Aorta (tissue), 5 donors: Measurements from ENCODE around the gene CCDC148. TPM values are rescaled to one million over a fixed set of nuclear protein-coding genes. Genes with fewer than 3 reads are reported as not detected.

Experiments
- ATAC-seq: fragments of 200-7000 bp; cut with Tn5 transposase; one replicate; pipeline ENCODE4 v1.9.1; 2022; ENCODE audit warnings: moderate library complexity; ENCODE audit not compliant: low FRiP score
- DNase-seq, 2 donors: peaks; one replicate each; pipeline ENCODE4 v3.0.0-alpha.2; 2020
- H3K27ac ChIP-seq, 2 donors: one replicate each; pipeline ENCODE4 v1.5.1; 2013; ENCODE audit warnings: low read length in 2 of 2, mild to moderate bottlenecking in 2 of 2, moderate library complexity in 2 of 2, control low read depth in 1 of 2, inconsistent platforms in 1 of 2, low read depth in 1 of 2
- H3K27me3 ChIP-seq, 2 donors: one replicate each; pipeline ENCODE4 v1.6.1; 2013; ENCODE audit warnings: control low read depth in 1 of 2, low read length in 1 of 2, mild to moderate bottlenecking in 1 of 2, moderate library complexity in 1 of 2; ENCODE audit not compliant: insufficient read depth in 2 of 2, control insufficient read depth in 1 of 2
- H3K36me3 ChIP-seq, 2 donors: one replicate each; pipeline ENCODE4 v1.6.1; 2013; ENCODE audit warnings: control low read depth in 1 of 2, low read length in 1 of 2, mild to moderate bottlenecking in 1 of 2; ENCODE audit not compliant: insufficient read depth in 2 of 2, control insufficient read depth in 1 of 2
- H3K4me1 ChIP-seq, 2 donors: one replicate each; pipeline ENCODE4 v1.6.1; 2013; ENCODE audit warnings: low read length in 2 of 2, control low read depth in 1 of 2, mild to moderate bottlenecking in 1 of 2, moderate library complexity in 1 of 2; ENCODE audit not compliant: insufficient read depth in 2 of 2, control insufficient read depth in 1 of 2
- H3K4me3 ChIP-seq, 2 donors: one replicate each; pipeline ENCODE4 v1.5.1; 2013; ENCODE audit warnings: low read length in 2 of 2, control low read depth in 1 of 2, mild to moderate bottlenecking in 1 of 2
- H3K9me3 ChIP-seq: one replicate; pipeline ENCODE4 v1.6.1; 2013; ENCODE audit warnings: mild to moderate bottlenecking, low read length; ENCODE audit not compliant: control insufficient read depth
- WGBS, 2 donors: extraction: QIAGEN DNeasy Blood & Tissue Kit; methylation state at CpG; one replicate each; pipeline ENCODE4 v1.1.7; 2013; 5-methylcytosine and 5-hydroxymethylcytosine counted together
- intact Hi-C, 2 donors: fragments of 100-400 bp; cut with DNase I; formaldehyde crosslinking; loops; one replicate each; pipeline versions ENCODE4 v1.14.2 to v1.15.0; 2022
- polyA plus RNA-seq, 2 donors: library from polyadenylated mRNA; stranded (reverse); fragments of 200-250 nt; gene quantifications; one replicate each; pipeline ENCODE4 v1.2.3, GENCODE V29; 2013
- total RNA-seq, 2 donors: library from RNA; stranded (reverse); fragmentation: NEBNext Ultra II Directional; extraction: Animal tissue kit (Norgen Biotek cat#: 25700); gene quantifications; one replicate each; pipeline ENCODE4 v1.2.1, GENCODE V29; 2021
- donor health status: healthy with polysubstance abuse.
- donor health status: Bipolar disorder and iron deficiency.
- donor health status: DM: no; HTN: no; CAD: no.
- donor health status: DM: no; HTN: no; CAD: no.
- donor health status: DM: yes; HTN: yes; CAD: no.

CCDC148 gene
- total and polyA plus RNA-seq, 4 donors: 0.41 to 1.6 (median 0.52) TPM; not detected in 1

DNA sequence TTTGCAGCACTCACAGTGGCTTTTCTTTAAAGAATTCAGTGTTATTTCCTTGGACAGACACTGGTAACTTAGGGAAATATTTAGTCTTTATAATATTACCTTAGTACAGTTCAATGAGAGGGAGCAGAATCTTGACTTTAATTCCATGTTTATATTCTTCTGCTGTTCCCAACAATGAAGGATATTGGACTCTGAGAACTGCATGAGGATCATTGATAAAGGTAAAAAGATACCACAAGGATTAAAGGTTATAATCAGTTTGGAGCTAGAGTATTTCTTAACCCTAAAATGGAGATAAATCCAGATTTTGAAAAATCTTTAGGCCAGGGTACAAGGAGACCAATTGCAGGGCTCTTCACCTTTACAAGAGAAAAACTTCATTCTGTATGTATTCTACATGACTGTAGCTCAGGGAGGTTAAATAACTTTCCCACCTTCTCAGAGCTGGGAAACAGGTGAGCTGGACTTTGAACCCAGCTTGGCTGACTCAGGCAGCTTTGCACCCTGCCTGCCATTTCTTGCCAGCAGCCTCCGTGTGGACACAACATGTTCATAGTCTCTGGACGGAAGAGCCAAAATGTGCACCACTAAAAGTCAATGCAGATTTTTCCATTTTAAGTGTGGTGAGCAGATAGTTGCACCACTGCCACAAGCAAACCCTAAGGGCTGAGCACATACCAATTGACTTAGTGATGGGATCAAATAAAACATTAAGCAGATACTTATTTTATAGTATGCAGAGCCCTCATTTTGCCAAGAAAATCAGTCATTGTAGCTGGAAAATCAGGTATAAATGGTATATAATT is 328.2 kb downstream of the CCDC148 start:
- ATAC-seq (no peak), DNase-seq (no peak)
- Histone ChIP-seq H3K4me1 (no peaks in the 10 kb centered on the region), H3K4me3 (no peak overlapping the region), H3K36me3 (no peaks in the 10 kb centered on the region), H3K9me3 (no peaks in the 10 kb centered on the region), H3K27me3 (peaks cover 0 to 2% of the 10 kb centered on the region in 2 donors), H3K27ac (no peak overlapping the region)
- WGBS, 2 donors: 62 to 63% methylated on average over 2 of the region's 2 CpGs
- intact Hi-C loops: no loop called here

DNA sequence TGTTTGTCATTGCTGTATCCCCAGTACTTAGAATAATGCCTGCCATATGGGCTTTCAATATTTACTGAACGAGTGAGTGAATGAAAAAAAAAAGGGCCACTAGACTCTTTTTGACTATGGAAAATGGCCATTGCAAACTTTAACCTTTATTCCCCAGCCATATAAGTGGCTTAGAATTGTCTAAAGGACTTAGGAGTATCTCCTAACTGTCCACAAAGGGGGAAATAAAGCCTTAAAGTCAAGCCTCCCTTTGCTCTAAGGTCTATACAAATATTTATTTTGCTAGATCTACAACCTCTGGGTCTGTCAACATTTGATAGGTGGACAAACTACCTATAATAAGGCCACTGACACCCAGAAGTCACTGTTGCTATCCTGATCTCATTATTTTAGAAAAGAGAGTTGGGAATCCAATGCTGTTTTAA is 329.2 kb downstream of the CCDC148 start:
- WGBS, 2 donors: 44 to 59% methylated on average over 1 of the region's 1 CpG
- no peak for ATAC-seq
- Histone ChIP-seq H3K4me3 (no peak overlapping the region), H3K27ac (no peak overlapping the region), H3K36me3 (no peaks in the 10 kb centered on the region), H3K9me3 (no peaks in the 10 kb centered on the region), H3K27me3 (peaks cover 0 to 2% of the 10 kb centered on the region in 2 donors), H3K4me1 (no peaks in the 10 kb centered on the region)
- no peak for DNase-seq
- intact Hi-C loops: no loop called here

DNA sequence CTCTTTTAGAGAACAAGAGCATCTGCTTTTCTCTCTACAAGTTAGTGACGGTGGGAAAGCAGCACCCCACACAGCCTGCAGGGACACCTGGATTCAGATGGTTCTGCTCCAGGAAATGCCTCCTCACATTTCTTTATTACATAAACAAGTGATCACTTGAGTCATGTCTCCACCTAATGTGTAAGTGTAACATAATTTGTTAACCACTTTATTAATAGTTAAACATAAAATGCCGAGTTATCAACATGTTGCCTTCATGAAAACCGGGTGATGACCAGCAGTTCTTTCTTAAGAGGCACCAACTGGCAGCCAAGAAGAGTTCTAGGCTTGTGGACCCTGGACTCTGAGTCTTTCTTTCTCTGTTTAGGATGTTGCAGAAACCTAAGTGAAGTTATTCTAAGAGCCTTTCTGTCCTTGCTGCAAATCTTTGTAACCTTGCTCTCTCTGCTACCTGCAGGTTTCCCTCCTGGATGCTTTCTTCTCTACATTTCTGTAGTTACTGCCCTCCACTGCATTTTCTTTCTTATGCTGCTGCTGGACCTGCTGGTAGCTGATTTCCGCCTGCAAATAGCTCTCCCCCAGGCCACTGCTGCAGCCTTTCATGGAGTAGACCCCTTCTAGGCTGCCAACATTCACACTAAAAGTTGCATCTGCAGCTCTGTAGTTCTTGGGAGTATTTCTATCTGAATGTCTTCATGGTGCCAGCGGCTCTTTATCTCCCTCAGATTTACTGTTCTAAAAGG is 330.6 kb downstream of the CCDC148 start:
- Histone ChIP-seq H3K36me3 (no peaks in the 10 kb centered on the region), H3K27ac (no peak overlapping the region), H3K9me3 (no peaks in the 10 kb centered on the region), H3K27me3 (peaks cover 0 to 2% of the 10 kb centered on the region in 2 donors), H3K4me1 (no peaks in the 10 kb centered on the region), H3K4me3 (no peak overlapping the region)
- ATAC-seq (no peak), DNase-seq (no peak)
- intact Hi-C loops: no loop called here
- 65 to 72% methylated on average over 5 of the region's 5 CpGs for WGBS, 2 donors

DNA sequence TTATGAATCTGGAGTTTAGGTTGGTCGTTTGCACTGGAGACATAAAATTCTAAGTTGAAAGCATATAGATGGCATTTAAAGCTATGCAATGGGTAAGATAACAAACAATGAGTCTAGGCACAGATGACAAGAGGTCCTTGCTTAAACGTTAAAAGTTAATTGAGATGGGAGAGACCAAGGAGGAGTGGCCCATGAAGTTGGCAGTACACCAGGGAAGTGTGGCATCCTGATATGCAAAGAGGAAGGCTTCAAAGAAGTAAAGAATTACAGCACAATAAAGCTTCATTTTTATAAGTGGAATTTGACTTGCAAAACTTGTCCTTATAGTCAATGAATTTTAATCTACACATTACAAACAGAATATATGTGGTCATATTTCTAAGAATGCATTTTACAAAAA is 331.7 kb downstream of the CCDC148 start:
- no peak overlapping the region for H3K27ac ChIP-seq
- H3K27me3 ChIP-seq: peaks cover 0 to 2% of the 10 kb centered on the region in 2 donors
- DNase-seq (no peak), ATAC-seq (no peak)
- H3K4me3 ChIP-seq: no peak overlapping the region
- WGBS, 2 donors: 60 to 73% methylated on average over 2 of the region's 2 CpGs
- intact Hi-C loops: no loop called here
- no peaks in the 10 kb centered on the region for H3K9me3 ChIP-seq
- H3K36me3 ChIP-seq: no peaks in the 10 kb centered on the region
- no peaks in the 10 kb centered on the region for H3K4me1 ChIP-seq

Other genes starting within 250 kb of the CCDC148 start
- 100 to 1,000 TPM in 1 of 2 donors, 10 to 100 TPM in 1; 53.3 to 128 TPM for gene PKP4, start 199 bp upstream of the CCDC148 start, total RNA-seq
- gene PKP4, start 199 bp upstream of the CCDC148 start, polyA plus RNA-seq: 10 to 100 TPM; 17.7 to 34.8 TPM